GM12874 (cell line): ENCODE data around the gene E4F1.

ENCODE experiments used
- TF ChIP-seq, protein P1 (sequence below): IDR thresholded peaks from 2 replicates; pipeline ENCODE4 v1.5.1; 2011; ENCODE audit warnings: low read depth, mild to moderate bottlenecking, control low read depth, low read length, moderate library complexity; ENCODE audit not compliant: insufficient read depth

Gene E4F1

DNA sequence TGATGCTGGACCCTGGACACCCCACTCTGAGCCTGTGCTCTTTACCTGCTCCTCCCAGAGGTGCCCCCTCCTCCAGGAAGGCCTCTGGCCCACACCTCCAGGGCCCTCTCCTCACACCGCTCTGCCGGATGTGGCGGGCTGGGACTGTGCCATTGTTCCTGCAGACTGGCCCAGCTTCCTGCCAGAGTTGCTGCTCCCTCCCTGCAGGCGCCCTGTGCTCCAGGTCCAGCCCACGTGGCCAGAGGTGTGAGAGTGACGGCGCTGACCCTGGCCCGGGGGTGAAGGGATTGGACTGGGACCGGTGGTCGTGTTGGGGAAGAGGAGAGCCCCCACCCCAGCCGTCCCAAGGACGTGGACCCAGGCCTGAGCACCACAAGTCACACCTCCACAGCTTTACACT is 5.7 kb downstream of the E4F1 start:
- TF ChIP-seq, protein P1, sequence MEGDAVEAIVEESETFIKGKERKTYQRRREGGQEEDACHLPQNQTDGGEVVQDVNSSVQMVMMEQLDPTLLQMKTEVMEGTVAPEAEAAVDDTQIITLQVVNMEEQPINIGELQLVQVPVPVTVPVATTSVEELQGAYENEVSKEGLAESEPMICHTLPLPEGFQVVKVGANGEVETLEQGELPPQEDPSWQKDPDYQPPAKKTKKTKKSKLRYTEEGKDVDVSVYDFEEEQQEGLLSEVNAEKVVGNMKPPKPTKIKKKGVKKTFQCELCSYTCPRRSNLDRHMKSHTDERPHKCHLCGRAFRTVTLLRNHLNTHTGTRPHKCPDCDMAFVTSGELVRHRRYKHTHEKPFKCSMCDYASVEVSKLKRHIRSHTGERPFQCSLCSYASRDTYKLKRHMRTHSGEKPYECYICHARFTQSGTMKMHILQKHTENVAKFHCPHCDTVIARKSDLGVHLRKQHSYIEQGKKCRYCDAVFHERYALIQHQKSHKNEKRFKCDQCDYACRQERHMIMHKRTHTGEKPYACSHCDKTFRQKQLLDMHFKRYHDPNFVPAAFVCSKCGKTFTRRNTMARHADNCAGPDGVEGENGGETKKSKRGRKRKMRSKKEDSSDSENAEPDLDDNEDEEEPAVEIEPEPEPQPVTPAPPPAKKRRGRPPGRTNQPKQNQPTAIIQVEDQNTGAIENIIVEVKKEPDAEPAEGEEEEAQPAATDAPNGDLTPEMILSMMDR, result no peak

DNA sequence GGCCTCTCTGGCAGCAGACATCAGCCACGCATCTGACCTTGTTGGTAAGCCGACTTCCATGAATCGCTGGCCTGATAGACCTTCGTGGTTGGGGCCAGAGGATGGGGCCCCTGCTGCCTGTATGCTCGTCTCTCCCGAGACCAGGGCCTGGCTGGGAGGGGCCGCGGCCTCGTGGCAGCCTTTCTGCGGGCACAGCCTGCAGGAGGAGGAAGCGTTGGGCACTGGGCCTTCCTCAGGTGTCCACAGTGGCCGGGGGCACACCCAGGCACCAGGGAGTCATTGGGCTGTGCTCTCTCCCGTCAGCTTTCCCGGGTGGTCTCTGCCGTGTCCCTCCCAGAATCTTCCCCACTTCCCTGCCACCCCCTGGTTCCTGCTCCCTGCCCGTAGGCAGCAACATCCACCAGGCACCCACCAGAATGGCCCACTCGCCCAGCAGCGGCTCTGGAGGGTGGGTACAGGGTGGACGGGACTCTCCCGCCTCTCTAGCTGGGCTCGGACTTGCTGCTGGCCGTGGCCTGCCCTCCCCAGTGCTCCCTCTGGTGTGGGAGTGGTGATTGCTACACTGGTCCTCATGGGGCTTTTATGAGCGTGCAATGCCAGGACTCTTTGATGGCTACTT is 6.3 kb downstream of the E4F1 start:
- TF ChIP-seq, protein P1, result no peak

DNA sequence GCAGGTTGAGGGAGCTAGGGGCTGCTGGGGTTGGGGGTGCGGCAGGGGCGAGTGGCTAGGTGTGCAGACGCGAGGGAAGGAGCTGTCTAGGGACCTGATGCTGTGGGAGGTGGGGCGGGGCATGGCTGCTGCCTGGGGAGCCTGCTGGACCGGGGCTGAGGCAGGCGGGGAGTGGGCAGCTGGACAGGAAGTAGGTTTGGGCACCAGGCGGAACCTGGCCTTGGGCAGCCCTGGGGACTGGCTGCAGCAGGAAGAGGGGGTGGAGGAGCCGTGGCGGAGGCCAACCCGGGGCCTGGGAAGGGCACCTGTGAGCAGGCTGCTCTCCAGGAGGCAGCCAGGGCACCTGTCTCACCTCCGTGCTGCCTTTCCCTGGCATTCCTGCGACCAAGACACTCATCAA is 7.0 kb downstream of the E4F1 start:
- TF ChIP-seq, protein P1, result no peak

DNA sequence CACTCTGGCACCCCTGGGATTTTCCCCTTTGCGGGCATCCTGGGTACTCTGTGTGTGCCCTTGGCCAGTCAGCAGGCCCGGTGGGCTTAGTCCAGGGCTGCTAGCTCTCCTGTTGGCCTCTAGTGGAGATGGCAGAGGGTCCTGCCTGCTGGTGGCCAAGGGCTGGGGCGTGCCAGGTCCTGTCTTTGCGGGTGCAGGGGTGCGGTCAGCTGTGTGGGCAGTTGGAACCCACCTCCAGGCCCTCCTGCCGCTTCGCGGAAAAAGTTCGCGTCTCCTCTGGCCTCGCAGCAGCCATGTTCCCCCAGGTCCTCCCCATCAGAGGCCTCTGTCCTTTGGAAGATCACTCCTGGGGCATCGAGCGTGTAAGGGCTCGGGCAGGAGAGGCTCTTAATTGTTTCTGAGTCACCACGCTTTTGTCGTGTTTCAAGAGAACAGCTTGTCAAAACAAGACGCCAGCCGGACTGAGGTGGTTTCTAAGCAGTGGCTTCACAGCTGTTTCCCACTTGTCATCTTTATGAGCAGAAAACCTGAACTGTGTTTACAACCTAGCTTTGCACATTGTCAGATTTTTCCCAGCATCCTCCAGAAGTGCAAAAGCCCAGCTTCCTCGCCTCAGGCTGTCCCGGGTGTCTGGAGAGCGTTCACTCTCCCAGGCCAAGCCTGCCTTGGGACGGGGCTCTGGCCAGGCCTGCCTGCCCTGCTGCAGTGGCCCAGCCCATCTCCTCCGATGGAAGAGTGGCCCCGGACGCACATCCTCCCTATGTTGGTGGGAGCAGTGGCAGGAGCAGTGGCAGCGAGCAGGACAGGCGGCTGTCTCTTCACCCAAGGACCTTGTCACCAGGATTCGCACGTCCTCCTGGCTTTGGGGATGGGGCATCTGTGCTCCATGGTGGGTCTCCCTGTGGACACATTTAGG is 7.9 kb downstream of the E4F1 start:
- TF ChIP-seq, protein P1, result no peak

DNA sequence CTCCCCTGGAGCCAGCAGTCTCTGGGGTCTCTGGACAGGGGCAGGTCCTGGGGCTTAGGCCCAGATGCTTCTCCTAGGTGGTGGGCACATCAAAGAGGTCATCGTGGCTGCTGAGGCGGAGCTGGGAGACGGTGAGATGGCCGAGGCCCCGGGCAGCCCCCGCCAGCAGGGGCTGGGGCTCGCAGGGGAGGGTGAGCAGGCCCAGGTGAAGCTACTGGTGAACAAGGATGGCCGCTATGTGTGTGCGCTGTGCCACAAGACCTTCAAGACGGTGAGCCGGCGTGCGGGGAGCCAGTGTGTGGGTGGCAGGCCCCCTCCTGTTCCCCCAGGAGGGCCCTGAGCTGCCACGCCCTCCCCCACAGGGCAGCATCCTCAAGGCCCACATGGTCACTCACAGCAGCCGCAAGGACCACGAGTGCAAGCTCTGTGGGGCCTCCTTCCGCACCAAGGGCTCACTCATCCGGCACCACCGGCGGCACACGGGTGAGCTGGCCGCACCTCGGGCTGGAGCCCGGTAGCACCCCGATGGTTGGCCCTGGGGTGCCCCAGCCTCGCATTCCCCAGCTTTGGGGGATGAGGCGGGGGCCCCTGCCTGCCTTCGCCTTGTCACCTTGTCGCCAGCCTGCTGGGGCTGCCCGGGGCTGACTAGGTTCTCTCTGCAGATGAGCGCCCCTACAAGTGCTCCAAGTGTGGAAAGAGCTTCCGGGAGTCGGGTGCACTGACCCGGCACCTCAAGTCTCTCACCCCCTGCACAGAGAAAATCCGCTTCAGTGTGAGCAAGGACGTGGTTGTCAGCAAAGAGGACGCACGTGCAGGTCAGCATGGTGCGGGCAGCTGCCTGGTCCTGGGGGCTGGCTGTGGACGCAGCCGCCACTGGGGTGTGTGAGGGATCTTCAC is 9.0 kb downstream of the E4F1 start:
- TF ChIP-seq, protein P1, result no peak

DNA sequence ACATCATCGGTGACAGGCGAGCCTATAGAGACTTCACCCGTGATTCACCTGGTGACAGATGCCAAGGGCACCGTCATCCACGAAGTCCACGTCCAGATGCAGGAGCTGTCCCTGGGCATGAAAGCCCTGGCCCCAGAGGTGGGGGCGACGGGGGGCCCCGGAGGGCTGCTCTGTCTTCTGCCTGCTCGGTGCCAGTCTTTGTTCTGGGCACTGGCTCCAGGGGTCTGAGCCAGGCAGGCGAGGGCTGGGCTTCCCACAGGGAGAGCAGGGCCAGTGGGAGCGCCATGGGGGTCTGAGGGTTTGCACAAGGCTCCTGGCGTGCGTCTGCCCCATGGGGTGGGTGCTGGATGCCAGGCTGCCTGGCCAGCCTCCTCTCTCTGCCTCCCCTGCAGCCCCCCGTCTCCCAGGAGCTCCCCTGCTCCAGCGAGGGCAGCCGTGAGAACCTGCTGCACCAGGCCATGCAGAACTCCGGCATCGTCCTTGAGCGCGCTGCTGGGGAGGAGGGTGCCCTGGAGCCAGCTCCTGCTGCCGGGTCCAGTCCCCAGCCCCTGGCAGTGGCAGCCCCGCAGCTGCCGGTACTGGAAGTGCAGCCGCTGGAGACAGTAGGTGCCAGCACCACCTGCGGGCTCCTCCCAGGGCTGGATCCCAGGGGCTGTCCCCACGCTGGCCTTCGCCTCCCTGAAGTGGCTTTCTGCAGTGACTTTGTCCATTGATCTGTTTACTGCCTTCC is 9.8 kb downstream of the E4F1 start:
- TF ChIP-seq, protein P1, result no peak
